ENCODE measurements around the gene CLIP2. TPM values are rescaled to one million over a fixed set of nuclear protein-coding genes. Genes with fewer than 3 reads are reported as not detected.

The CLIP2 gene
- total and polyA plus RNA-seq, 8 donors: 20.6 to 32.8 (median 25.6) TPM

DNA sequence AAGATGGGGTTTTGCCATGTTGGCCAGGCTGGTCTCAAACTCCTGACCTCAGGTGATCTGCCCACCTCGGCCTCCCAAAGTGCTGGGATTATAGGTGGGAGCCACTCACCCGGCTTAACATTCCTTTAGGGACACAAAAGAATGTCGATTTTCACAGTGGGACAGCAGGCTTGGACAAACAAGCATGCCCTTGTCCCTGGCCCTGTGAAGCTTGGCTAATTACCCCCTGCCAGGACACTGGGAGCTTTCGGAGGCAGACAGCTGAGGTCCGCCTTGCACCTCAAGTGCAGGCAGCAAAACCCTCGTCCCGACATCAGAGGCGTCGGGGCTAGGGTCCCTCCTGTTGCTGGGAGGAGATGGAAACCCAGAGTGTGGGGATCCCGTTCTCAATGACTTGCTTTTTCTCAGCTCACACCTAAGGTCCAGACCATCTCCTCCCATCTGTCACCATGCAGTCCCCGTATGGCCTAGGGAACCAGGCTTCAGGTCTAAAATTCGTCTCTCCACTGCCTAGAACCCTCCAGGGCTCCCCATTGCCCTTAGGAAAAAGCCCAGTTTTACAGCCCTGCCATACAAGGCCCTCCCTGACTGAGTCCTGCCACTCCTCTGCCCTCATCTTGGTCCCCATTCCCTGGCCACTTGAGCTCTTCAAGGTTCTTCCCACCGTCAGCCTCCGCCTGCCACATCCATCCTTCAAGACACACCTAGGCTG lies 6.3 kb upstream of the CLIP2 start:
- TF ChIP-seq CTCF (IDR thresholded peaks at IDR 0.05): no peak
- Histone ChIP-seq H3K4me3 (no peak overlapping the region), H3K9me3 (no peaks in the 10 kb centered on the region), H3K4me1 (peaks cover 0 to 16% of the 10 kb centered on the region in 2 donors), H3K27ac (no peak overlapping the region), H3K27me3 (peaks cover 0 to 5% of the 10 kb centered on the region in 2 donors), H3K36me3 (no peaks in the 10 kb centered on the region)
- intact Hi-C loops (cut with DNase I): no loop called here
- ATAC-seq (no peak), DNase-seq (no peak)

DNA sequence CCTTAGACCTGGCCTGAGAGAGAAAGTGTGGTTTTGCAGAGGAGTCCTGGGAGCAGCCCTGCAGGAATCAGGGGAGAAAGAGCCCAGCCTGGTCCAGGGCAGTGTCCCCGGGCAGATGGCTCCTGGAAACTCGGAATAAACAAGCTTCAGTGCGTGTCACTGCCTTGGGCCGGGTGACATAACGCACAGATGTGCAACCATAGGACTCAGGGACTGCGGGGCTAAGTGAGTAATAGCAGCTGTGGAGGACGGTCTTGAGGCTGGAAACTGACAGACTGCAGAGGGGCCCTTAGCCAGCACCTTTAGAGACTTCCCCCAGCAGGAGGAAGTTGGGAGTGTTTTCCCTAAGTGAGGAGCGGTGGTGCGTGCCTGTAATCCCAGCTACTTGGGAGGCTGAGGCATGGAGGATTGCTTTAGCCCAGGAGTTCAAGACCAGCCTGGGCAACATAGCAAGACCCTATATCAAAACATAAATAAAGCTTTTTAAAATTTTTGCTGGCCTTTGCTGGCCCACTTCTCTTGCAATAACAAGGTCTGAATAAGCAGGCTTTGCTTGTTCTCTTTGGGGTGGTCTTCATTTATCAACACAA lies 5.3 kb upstream of the CLIP2 start:
- Histone ChIP-seq H3K4me1 (peaks cover 7 to 25% of the 10 kb centered on the region in 2 donors), H3K36me3 (no peaks in the 10 kb centered on the region), H3K9me3 (no peaks in the 10 kb centered on the region), H3K4me3 (no peak overlapping the region), H3K27ac (no peak overlapping the region), H3K27me3 (peaks cover 0 to 12% of the 10 kb centered on the region in 2 donors)
- no peak for ATAC-seq
- no peak for TF ChIP-seq CTCF (IDR thresholded peaks at IDR 0.05)
- no peak for DNase-seq
- intact Hi-C loops (cut with DNase I): no loop called here

- no peaks in the 10 kb centered on the region for H3K36me3 ChIP-seq
- H3K9me3 ChIP-seq: no peaks in the 10 kb centered on the region
- H3K4me1 ChIP-seq: peaks cover 8 to 25% of the 10 kb centered on the region in 2 donors
- intact Hi-C loops (cut with DNase I): no loop called here
- ATAC-seq (no peak), DNase-seq (no peak)
- TF ChIP-seq CTCF (IDR thresholded peaks at IDR 0.05): no peak
- H3K27ac ChIP-seq: no peak overlapping the region
- no peak overlapping the region for H3K4me3 ChIP-seq
- H3K27me3 ChIP-seq: peaks cover under 1 to 17% of the 10 kb centered on the region in 2 donors
Measured at GRCh38 chr7:74284781-74285259, 4.4 kb upstream of the CLIP2 start.

GRCh38 chr7:74286131-74286530 lies 3.1 kb upstream of the CLIP2 start:
- H3K9me3 ChIP-seq: no peaks in the 10 kb centered on the region
- H3K4me3 ChIP-seq: no peak overlapping the region
- ATAC-seq (no peak), DNase-seq (no peak)
- H3K4me1 ChIP-seq: peaks cover 8 to 32% of the 10 kb centered on the region in 2 donors
- no peaks in the 10 kb centered on the region for H3K36me3 ChIP-seq
- intact Hi-C loops (cut with DNase I): no loop called here
- TF ChIP-seq CTCF (IDR thresholded peaks at IDR 0.05): no peak
- peaks cover 5 to 29% of the 10 kb centered on the region in 2 donors for H3K27me3 ChIP-seq
- no peak overlapping the region for H3K27ac ChIP-seq

- peaks cover 8 to 33% of the 10 kb centered on the region in 2 donors for H3K4me1 ChIP-seq
- no peak for DNase-seq
- H3K9me3 ChIP-seq: no peaks in the 10 kb centered on the region
- no peak overlapping the region for H3K27ac ChIP-seq
- no peaks in the 10 kb centered on the region for H3K36me3 ChIP-seq
- peaks cover 5 to 29% of the 10 kb centered on the region in 2 donors for H3K27me3 ChIP-seq
- no peak for ATAC-seq
- TF ChIP-seq CTCF (IDR thresholded peaks at IDR 0.05): no peak
- intact Hi-C loops (cut with DNase I): no loop called here
- no peak overlapping the region for H3K4me3 ChIP-seq
Measured at GRCh38 chr7:74287303-74288033, 1.7 kb upstream of the CLIP2 start.

Measured in left lung (tissue), 10 donors.